GM08714 (cell line): Measurements from ENCODE around the gene HMG20A.

ENCODE experiments used
- H3K4me3 ChIP-seq: fragments of 200-500 bp; sonication (Bioruptor generic); 2 replicates; pipeline ENCODE4 v1.5.1; 2014; ENCODE audit warnings: mild to moderate bottlenecking, low read length, inconsistent platforms
- ZNF274 ChIP-seq: IDR thresholded peaks from 2 replicates; pipeline ENCODE4 v1.6.1; 2012; ENCODE audit warnings: mild to moderate bottlenecking, low read depth, low read length

Gene HMG20A

DNA sequence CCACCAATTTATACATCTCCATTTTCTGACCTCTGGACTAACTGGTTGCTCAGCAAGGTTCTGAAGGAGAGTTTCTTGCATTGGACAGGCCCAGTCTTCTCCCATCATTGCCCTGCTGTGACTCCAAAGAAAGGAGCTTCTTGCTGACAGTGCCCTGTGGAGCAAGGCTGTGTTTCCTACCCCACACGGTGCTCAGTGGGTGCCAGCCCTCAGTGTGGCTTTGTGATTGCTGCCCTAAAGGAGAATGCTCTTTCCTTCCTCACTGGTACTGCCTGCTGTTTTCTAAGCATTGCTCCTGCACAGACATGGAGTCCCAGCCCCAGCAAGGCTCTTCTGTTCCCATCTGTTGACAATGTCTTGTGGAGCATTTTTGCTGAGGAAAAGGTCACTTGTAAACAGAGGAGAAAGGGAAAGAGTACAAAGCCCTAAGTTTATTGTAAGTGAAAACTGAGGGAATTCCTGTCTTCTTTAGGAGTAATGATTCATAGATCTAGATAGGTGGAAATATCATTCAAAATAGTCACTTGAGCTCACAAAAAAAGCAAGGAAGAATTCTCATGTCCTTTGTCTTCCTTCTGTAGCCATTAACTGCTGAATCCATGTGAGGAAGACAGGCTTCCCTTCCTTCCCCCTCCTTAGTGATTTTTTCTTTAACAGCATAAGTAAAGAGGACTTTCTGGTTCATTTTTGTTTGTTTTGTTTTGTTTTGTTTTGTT lies 62.9 kb downstream of the HMG20A start:
- H3K4me3 ChIP-seq, result no peak overlapping the region
- no peak for TF ChIP-seq ZNF274

DNA sequence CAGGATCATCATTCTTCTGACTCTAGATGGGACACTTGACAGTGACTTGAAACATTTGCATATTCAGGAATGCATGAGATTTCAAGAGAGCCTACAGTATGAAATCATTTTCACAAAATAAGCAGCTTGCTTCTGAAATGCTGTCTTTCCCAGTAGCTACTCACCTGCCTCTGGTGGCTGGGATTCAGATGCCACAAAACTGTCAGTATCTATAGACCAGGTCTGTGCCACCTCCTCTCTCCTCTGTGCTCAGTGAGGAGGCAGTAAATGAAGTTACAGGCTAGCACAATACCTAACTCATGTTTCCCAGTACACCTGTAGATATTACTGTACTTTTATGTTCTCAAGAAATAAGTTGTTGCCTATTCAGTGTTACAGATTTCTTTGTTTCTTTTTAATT lies 64.3 kb downstream of the HMG20A start:
- no peak for TF ChIP-seq ZNF274
- H3K4me3 ChIP-seq, result no peak overlapping the region

DNA sequence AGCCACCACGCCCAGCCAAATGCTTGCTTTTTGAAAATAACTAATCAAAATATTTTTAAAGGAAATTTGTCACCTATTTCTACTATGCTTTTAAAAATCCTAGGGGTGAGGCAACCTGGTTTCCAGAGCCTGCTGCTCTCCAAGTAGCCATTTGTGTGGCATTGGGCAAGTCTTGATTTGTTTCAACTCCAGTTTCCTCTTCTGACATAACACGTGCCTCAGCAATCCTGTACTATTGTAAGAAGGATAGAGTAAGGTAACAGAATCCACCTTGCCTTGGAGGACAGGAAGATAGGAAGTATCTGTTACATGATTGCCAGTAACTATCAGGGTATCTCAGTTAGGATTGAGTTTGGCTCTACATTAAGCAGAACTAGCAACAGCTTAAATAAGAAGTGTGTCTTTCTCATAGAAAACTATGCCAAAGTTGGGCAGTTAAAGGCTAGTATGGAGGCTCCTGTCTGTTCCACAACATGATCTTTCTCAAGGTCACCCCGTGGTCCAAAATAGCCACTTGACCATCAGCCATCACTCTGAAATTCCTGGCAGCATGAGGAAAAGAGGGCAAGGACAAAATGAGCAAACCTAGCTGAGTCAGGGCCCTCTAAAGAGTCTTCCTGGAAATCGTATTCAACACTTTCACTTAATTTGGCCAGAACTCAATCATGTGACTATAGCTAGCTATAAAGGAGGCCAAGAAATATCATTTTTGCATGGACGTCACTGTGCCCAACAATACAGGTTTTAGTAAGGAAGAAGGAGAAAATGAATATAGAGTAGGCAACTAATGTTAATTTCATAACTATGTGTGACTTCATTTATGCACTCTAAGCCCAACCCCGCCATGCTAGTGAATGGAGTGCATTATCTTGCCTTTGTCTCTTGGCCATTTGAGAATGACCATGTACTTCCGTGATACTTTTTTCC lies 66.1 kb downstream of the HMG20A start:
- no peak overlapping the region for H3K4me3 ChIP-seq
- no peak for TF ChIP-seq ZNF274

DNA sequence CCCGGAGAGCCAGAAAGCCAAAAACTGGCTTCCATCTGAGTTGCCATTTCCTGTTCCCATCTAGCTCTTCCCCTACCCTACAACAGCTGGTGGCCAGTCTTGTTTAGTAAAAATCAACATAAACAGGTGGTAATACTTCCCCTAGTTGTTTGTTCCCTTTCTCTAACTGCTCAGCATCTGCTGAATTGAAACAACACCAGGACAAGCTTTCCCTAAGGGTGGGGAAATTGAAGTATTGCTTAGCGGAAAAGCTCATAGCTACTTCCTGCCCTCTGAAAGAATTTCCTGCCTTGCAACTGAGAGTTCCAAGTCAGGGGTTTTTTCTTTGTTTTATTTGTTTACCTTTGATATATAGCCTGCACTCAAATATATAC lies 66.8 kb downstream of the HMG20A start:
- H3K4me3 ChIP-seq, result no peak overlapping the region
- TF ChIP-seq ZNF274, result no peak

DNA sequence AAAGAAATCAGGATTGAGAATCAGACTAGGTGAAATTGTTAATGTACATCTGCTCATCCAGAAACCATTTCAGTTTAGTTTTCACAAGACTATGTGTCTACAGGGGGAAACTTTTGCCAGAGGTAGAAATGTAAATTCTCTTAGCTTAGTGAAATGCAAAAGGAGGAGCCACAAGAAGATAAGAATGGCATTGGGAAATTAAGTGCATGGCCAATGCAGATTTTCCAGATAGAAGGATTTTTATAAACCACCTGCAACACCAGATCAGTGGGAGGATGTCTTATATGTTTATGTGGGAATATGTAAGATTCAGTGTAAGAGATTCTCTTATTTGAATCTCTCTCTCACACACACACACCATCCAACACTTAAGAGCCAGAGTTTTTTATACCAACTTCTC lies 67.2 kb downstream of the HMG20A start:
- H3K4me3 ChIP-seq, result no peak overlapping the region
- no peak for TF ChIP-seq ZNF274

DNA sequence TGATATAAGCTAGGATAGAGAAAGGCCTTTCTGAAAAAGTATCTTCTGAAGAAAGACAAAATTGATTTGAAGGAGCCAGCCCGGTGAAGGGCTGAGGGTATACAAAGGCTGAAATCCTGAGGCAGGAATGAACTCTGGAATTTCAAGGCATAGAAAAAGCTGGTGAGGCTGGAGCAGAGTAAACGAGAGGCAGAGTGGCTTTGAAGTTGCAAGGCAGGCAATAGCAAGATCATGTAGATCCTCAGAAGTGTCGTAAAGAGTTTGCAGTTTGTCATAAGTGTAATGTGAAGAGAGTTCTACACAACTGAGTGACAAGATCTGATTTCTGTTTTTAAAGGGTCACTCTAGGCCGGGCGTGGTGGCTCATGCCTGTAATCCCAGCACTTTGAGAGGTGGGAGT lies 69.0 kb downstream of the HMG20A start:
- no peak for TF ChIP-seq ZNF274
- no peak overlapping the region for H3K4me3 ChIP-seq

DNA sequence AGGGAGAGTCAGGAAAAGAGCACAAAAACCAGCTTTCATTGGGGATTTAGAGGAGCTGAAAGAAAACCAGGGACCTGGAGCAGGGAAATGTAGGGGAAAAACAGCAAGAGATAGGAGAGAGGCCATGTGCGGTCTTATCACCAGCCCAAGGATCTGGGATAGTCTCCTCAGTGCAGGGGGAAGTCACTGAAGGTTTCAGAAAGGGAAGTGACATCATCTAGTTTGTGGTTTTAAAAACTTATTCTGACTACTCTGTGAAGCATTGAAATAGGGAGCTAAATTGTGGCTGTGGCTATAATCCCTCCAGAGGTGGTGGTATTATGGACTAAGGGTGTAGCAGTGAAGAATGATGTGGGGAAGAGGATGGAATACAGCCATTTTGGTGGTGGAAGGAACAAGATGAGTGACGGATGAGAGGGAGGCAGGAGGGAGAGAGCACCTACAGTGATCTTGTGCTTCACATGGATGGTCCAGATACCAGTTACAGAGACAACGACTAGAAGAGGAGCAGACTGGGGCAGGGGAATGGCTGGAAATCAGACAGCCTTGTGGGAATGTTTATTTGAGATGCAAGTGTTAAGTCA lies 72.7 kb downstream of the HMG20A start:
- no peak for TF ChIP-seq ZNF274
- H3K4me3 ChIP-seq, result no peak overlapping the region

DNA sequence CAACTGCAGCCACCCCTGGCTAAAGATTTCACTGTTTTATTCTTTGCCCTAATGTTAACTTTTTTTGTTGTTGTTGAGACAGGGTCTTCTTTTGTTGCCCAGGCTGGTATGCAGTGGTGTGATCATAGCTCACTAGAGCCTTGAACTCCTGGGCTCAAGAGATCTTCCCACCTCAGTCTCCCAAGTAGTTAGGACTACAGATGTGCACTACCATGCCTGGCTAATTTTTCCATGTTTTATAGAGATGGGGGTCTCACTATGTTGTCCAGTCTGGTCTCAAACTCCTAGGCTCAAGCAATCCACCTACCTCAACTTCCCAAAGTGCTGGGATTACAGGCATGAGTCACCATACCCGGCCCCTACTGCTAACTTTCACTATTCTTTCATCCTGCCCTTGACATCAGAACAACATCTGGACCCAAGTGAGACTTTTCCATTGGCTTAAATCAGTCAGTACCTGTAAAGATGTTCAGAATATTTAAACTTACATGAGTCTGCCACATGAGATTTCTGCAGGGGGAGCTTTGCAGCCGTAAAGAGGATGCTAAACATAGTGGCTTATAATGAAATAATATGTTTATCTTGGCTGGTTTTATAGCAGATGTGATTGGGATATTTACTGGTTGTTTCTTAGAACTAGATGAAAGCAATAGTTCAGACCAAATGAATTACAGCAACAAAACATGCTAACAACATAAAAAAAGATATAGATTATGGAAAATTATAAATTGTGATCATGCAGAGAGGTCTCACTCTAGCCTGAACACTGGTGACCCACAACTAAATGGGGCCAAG lies 73.6 kb downstream of the HMG20A start:
- no peak for TF ChIP-seq ZNF274
- no peak overlapping the region for H3K4me3 ChIP-seq

DNA sequence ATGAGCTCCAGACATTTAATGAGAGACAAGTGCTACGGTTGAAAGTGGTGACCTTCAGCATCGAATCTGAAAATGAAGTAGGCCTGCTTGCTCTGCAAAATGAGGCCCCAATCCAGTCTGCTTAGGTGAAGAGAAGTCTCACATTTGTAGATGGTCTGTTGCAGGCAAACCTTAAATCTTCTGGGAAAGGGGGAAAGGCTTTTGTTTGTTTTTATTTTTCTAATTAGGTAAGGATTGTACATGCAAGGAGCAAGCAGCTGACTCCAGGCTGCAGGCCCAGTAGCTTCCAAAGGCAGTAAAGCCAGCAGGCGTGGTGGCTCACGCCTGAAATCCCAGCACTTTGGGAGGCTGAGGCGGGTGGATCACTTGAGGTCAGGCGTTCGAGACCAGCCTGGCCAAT lies 74.3 kb downstream of the HMG20A start:
- H3K4me3 ChIP-seq, result no peak overlapping the region
- no peak for TF ChIP-seq ZNF274

DNA sequence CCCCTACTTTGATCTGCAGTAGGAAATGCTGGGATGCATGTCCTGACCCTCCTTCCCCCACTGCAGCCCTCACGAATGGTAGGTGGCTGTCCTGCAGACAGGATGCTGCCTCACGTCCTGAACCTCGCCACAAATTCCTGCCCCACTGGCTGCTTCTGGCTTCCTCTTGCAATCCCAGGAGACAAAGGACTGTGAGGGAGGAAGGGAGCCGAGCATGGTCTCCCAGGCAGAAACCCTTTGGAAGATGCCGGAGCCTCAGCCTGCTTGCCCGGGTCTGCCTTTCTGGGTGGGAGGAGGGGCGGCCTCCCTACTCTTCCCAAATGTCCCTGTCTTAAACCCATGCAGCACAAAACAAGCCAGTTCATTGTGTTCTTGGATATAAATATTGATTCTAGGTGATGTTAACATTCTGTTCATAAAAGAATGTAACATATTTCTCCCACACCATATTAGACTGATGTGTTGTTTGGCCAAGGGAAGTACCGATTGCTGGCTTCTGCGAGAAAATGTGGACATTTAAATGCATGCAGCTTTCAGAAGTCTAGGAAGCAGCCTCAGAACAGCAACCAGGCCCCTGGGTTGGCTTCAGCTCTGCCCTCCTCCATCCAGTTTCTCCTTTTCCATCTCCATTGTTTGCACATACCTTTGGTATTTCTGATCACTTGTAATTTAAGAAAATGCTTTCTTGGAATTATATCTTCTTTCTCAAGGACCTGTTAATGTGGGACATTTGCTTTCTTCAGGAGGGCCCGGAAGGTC lies 75.3 kb downstream of the HMG20A start:
- H3K4me3 ChIP-seq, result no peak overlapping the region
- TF ChIP-seq ZNF274, result no peak

DNA sequence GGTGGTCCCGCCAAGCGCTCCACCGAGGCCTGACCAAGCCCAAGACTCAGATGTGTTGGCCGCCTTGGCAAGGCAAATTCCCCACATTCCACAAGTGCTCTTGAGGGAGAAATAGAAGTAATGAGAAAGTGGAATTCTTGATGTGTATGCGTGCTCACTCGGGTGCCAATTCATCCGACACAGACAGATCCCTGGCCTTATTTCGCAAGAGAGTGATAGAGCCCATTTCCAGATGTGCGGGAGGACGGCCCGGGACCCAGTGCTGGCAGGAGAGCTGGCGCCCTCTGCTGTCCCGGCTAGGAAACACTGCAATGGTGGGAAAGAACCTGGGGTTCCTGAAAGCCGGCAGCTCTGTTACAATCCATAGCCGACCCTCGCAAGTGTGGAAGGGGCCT lies 76.0 kb downstream of the HMG20A start:
- no peak for TF ChIP-seq ZNF274
- H3K4me3 ChIP-seq, result no peak overlapping the region

DNA sequence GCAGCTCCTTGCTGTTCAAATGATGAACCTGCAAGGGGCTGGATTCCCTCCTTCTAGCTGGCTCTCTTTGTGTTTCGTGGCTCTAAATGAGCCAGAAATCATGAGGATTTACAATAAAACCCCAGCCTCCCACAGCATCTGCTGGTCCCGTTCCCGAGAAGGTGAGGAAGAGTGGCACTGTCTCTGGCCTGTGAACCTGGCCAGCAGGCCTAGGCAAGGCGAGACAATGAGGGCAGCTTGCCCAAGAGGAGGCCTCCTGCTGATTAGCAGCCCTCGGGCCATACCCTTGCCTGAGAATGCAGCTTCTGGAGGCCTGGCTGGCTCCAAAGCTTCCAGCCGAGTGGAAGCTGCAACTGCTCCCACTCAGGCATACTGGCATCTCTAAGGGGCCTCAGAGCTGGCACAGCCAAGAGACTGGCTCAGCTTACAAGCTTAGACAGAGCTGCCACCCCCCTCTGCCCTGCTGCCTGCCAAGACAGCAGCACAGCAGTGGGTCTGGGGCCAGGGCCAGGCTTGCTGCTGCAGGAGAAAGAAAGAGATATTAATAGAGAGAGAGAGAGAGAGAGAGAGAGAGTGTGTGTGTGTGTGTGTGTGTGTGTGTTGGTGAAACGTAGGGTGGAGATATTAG lies 76.5 kb downstream of the HMG20A start:
- H3K4me3 ChIP-seq, result no peak overlapping the region
- no peak for TF ChIP-seq ZNF274

DNA sequence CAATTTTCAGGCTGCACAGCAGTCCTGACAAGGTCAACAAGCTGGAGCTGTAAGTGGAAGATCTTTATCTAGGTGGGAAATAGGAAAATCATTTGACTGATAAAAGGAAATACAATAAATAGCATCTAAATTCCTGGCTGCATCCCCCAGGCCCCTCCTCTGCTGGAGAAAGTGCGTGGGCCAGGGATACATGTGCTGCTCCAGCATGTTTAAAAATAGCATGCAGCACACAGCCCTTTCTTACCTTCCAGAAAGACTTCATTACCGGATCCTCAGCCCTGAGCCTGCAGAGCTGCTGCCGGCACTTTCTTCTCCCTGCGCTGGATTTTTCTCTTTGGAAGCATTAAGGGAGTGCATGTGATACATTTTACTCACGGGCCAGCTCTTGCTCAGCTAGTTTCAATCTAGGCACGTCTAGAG lies 77.3 kb downstream of the HMG20A start:
- no peak for TF ChIP-seq ZNF274
- H3K4me3 ChIP-seq, result no peak overlapping the region
